ENCODE results near the gene PRR33. TPM values are rescaled to one million over a fixed set of nuclear protein-coding genes. Genes with fewer than 3 reads are reported as not detected.
A peak's percentile ranks its signal among the peaks of the same experiment; 100 is the strongest.

Gene PRR33
- total and polyA plus RNA-seq, 11 donors, result 0.08 to 5.1 (median 2.4) TPM

- TF ChIP-seq POLR2A (IDR thresholded peaks at IDR 0.05), result no peak
- TF ChIP-seq, protein P1, sequence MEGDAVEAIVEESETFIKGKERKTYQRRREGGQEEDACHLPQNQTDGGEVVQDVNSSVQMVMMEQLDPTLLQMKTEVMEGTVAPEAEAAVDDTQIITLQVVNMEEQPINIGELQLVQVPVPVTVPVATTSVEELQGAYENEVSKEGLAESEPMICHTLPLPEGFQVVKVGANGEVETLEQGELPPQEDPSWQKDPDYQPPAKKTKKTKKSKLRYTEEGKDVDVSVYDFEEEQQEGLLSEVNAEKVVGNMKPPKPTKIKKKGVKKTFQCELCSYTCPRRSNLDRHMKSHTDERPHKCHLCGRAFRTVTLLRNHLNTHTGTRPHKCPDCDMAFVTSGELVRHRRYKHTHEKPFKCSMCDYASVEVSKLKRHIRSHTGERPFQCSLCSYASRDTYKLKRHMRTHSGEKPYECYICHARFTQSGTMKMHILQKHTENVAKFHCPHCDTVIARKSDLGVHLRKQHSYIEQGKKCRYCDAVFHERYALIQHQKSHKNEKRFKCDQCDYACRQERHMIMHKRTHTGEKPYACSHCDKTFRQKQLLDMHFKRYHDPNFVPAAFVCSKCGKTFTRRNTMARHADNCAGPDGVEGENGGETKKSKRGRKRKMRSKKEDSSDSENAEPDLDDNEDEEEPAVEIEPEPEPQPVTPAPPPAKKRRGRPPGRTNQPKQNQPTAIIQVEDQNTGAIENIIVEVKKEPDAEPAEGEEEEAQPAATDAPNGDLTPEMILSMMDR (IDR thresholded peaks at IDR 0.05), result no peak
- Histone ChIP-seq H3K4me1 (peaks cover 0 to 78% (median 10%) of the 10 kb centered on the region in 12 donors), H3K27ac (no peak overlapping the region), H3K4me3 (no peak overlapping the region), H3K36me3 (no peaks in the 10 kb centered on the region), H3K27me3 (no peaks in the 10 kb centered on the region), H3K9me3 (no peaks in the 10 kb centered on the region)
- intact Hi-C loops (cut with DNase I), result loop anchor here in 1 of 10 donors (10.0 kb wide), 1 partner anchor 77 kb away; no protein-coding TSS in a partner anchor
- WGBS, 4 donors, result 90 to 94% (median 91%) methylated on average over 18 of the region's 18 CpGs
- ATAC-seq, result no peak
- no peak for DNase-seq
Measured at GRCh38 chr11:1847926-1848639, 43.6 kb downstream of the PRR33 start.

GRCh38 chr11:1847006-1847735 lies 44.5 kb downstream of the PRR33 start:
- H3K27me3 ChIP-seq, result no peaks in the 10 kb centered on the region
- WGBS, 4 donors, result 93 to 95% (median 95%) methylated on average over 28 to 34 of the region's 34 CpGs
- TF ChIP-seq POLR2A (IDR thresholded peaks at IDR 0.05), result no peak
- TF ChIP-seq, protein P1 (IDR thresholded peaks at IDR 0.05), result no peak
- ATAC-seq (no peak), DNase-seq (no peak)
- no peak overlapping the region for H3K27ac ChIP-seq
- H3K9me3 ChIP-seq, result no peaks in the 10 kb centered on the region
- intact Hi-C loops (cut with DNase I), result loop anchor here in 1 of 10 donors (10.0 kb wide), 1 partner anchor 78 kb away; no protein-coding TSS in a partner anchor
- H3K36me3 ChIP-seq, result no peaks in the 10 kb centered on the region
- no peak overlapping the region for H3K4me3 ChIP-seq
- peaks cover 0 to 72% (median 17%) of the 10 kb centered on the region in 12 donors for H3K4me1 ChIP-seq

DNA sequence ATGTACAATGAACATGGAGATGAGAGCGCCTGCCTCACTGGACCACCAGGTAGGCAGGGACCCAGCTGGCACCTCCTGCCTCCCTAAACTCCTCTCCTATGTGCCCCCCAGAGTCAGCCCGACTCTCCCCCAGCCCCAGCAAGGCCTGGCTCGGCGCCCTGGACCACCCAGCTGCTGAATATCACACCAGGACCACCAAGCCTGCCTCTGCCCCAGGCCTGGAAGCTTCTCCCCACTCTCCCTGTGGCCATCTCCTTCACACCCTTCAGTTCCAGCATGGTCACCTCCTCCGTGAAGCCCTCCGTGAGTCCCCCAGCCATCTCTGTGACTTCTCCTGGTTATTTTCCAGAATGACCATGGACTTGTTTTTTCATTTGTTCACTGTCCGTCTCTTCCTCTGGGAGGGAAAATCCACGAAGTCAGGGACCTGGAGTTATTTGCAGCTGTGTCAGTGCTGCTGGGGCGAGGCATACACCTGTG lies 45.2 kb downstream of the PRR33 start:
- intact Hi-C loops (cut with DNase I), result loop anchor here in 1 of 10 donors (10.0 kb wide), 1 partner anchor 78 kb away; no protein-coding TSS in a partner anchor
- H3K4me3 ChIP-seq, result no peak overlapping the region
- peaks cover 0 to 65% (median 17%) of the 10 kb centered on the region in 12 donors for H3K4me1 ChIP-seq
- WGBS, 4 donors, result 91 to 98% (median 92%) methylated on average over 9 of the region's 9 CpGs
- H3K9me3 ChIP-seq, result no peaks in the 10 kb centered on the region
- DNase-seq, result peak in 1 of 5 donors; percentile 7
- TF ChIP-seq, protein P1 (IDR thresholded peaks at IDR 0.05), result no peak
- TF ChIP-seq POLR2A (IDR thresholded peaks at IDR 0.05), result no peak
- no peaks in the 10 kb centered on the region for H3K36me3 ChIP-seq
- no peak for ATAC-seq
- no peak overlapping the region for H3K27ac ChIP-seq
- no peaks in the 10 kb centered on the region for H3K27me3 ChIP-seq

Data from heart left ventricle (tissue), 16 donors.